GM12891 (cell line): ENCODE results near the gene UBE2L6.

Experiments
- POLR2A ChIP-seq: IDR thresholded peaks from 2 replicates; pipeline ENCODE4 v1.6.1; 2011; ENCODE audit warnings: low read depth, low read length, control low read depth
- POLR2AphosphoS5 ChIP-seq: IDR thresholded peaks from 2 replicates; pipeline ENCODE4 v1.6.1; 2011; ENCODE audit warnings: low read depth, low read length, control low read depth

DNA sequence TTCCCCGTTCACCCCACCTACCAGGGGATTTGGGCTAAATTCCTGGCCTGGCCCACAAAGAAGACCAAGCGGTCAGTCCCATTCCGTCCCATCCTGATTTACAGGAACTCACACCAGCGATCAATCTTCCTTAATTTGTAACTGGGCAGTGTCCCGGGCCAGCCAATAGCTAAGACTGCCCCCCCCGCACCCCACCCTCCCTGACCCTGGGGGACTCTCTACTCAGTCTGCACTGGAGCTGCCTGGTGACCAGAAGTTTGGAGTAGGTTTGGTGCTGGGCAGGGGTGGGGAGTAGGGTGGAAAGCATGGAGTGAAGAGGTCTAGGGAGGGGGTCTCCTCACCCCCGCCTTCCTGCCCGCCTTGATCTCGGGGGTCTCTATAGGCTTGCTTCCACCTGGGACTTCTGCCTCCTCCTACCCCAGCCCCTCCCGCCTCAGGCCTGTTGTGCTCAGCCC lies 30.0 kb upstream of the UBE2L6 start, which contains the start of gene SERPING1:
- no peak for TF ChIP-seq POLR2A
- no peak for TF ChIP-seq POLR2AphosphoS5
